HepG2 (cell line): ENCODE measurements around the gene ZNF628. TPM values are rescaled to one million over a fixed set of nuclear protein-coding genes. Genes with fewer than 3 reads are reported as not detected.
A peak's percentile ranks its signal among the peaks of the same experiment; 100 is the strongest.

Experiments used
- BHLHE40 ChIP-seq: IDR thresholded peaks from 2 replicates; pipeline ENCODE4 v1.6.1; 2011; ENCODE audit warnings: low read length, improper control_type of control experiment
- CEBPZ ChIP-seq: IDR thresholded peaks from 2 replicates; pipeline ENCODE4 v1.6.1; 2012; ENCODE audit warnings: low read length, improper control_type of control experiment
- HNRNPH1 ChIP-seq: fragments of 200-400 bp; formaldehyde crosslinking; optimal IDR thresholded peaks from 2 replicates; pipeline ENCODE3; 2017; ENCODE audit warnings: mild to moderate bottlenecking, low read depth, low read length
- KAT8 ChIP-seq: IDR thresholded peaks from 2 replicates; pipeline ENCODE4 v1.6.1; 2016; ENCODE audit warnings: missing genetic modification reagents, missing compliant biosample characterization
- LCORL ChIP-seq, 2 experiments: fragments of 450-650 bp in 1 of 2; sonication (generic) in 1 of 2; formaldehyde crosslinking in 1 of 2; IDR thresholded peaks; 2 replicates each; pipeline versions ENCODE4 v1.5.0 to v1.6.1; 2017 to 2020; ENCODE audit warnings: antibody characterized with exemption in 1 of 2, missing genetic modification reagents in 1 of 2
- MAZ ChIP-seq, 2 experiments: sonication (generic) in 1 of 2; formaldehyde crosslinking in 1 of 2; IDR thresholded peaks; 2 replicates each; pipeline versions ENCODE4 v1.5.0 to v1.6.1; 2012 to 2020; ENCODE audit warnings: low read depth in 2 of 2, mild to moderate bottlenecking in 2 of 2, borderline replicate concordance in 1 of 2, improper control_type of control experiment in 1 of 2, low read length in 1 of 2, missing genetic modification reagents in 1 of 2, moderate library complexity in 1 of 2
- MIER3 ChIP-seq: IDR thresholded peaks from 2 replicates; pipeline ENCODE4 v1.6.1; 2016; ENCODE audit warnings: missing compliant biosample characterization, borderline replicate concordance
- MYNN ChIP-seq: sonication (generic); formaldehyde crosslinking; IDR thresholded peaks from 2 replicates; pipeline ENCODE4 v1.4.0; 2020; ENCODE audit warnings: mild to moderate bottlenecking, low read depth, missing genetic modification reagents
- NPAS2 ChIP-seq: sonication (generic); formaldehyde crosslinking; IDR thresholded peaks from 2 replicates; pipeline ENCODE4 v1.8.0; 2022; ENCODE audit warnings: mild to moderate bottlenecking, missing genetic modification reagents, borderline replicate concordance
- PHF8 ChIP-seq: sonication (generic); formaldehyde crosslinking; IDR thresholded peaks from 2 replicates; pipeline ENCODE4 v1.5.0; 2020; ENCODE audit warnings: missing genetic modification reagents
- TERF1 ChIP-seq: sonication (generic); formaldehyde crosslinking; IDR thresholded peaks from 2 replicates; pipeline ENCODE4 v1.8.0; 2022; ENCODE audit warnings: mild to moderate bottlenecking, missing genetic modification reagents, moderate library complexity
- YEATS2 ChIP-seq: sonication (generic); formaldehyde crosslinking; IDR thresholded peaks from 2 replicates; pipeline ENCODE4 v1.4.0; 2020; ENCODE audit warnings: missing genetic modification reagents, borderline replicate concordance
- ZBTB43 ChIP-seq: sonication (generic); formaldehyde crosslinking; conservative IDR thresholded peaks from 2 replicates; pipeline ENCODE4 v1.4.0; 2020; ENCODE audit warnings: missing genetic modification reagents
- ZNF274 ChIP-seq: sonication (generic); formaldehyde crosslinking; IDR thresholded peaks from 2 replicates; pipeline ENCODE4 v1.5.1; 2020; ENCODE audit warnings: mild to moderate bottlenecking, missing genetic modification reagents
- ZNF281 ChIP-seq: sonication (generic); formaldehyde crosslinking; IDR thresholded peaks from 2 replicates; pipeline ENCODE4 v1.4.0; 2020; ENCODE audit warnings: missing genetic modification reagents, borderline replicate concordance
- ZNF329 ChIP-seq: sonication (generic); formaldehyde crosslinking; IDR thresholded peaks from 2 replicates; pipeline ENCODE4 v1.9.0; 2021; ENCODE audit warnings: low read depth, mild to moderate bottlenecking, missing genetic modification reagents
- ZNF891 ChIP-seq: sonication (generic); formaldehyde crosslinking; IDR thresholded peaks from 2 replicates; pipeline ENCODE4 v1.5.0; 2020; ENCODE audit warnings: mild to moderate bottlenecking, missing genetic modification reagents
- polyA plus RNA-seq, 8 experiments: library from polyadenylated mRNA; depleted of rRNA in 3 of 8; stranded (reverse) in 7 of 8; unstranded in 1 of 8; fragments of >200 nt; fragmentation: Illumina TruSeq in 4 of 8; extraction: Trizol in 4 of 8; gene quantifications; 2 replicates each; pipeline versions ENCODE4 v1.2.1 to v1.2.3, GENCODE V29; 2011 to 2016; ENCODE audit warnings: low read depth in 4 of 8, missing spikeins in 1 of 8, mixed read lengths in 1 of 8; ENCODE audit not compliant: insufficient read depth in 1 of 8
- total RNA-seq, 5 experiments: library from RNA; depleted of rRNA; stranded (reverse); fragments of >200 nt; fragmentation: Illumina TruSeq; extraction: Trizol; gene quantifications; 2 replicates each; pipeline ENCODE4 v1.2.3, GENCODE V29; 2016; ENCODE audit warnings: low read depth in 1 of 5

The ZNF628 gene
- total and polyA plus RNA-seq, 2 of the 13 experiments (the other 11 are each of a cell fraction or from before 2014, with no cell fraction given), result 0.54 to 1.2 TPM

- TF ChIP-seq TERF1 (CRISPR knock-in tag) (no peak), NPAS2 (CRISPR knock-in tag) (no peak), YEATS2 (CRISPR knock-in tag) (peak; percentile 26; the same call in 1 of the 2 replicates), HNRNPH1 (no peak), MIER3 (CRISPR knock-in tag) (peak; percentile 80; the same call in 1 of the 2 replicates), CEBPZ (no peak), LCORL (IDR thresholded peaks at IDR 0.05) (no peak), LCORL (CRISPR knock-in tag; IDR thresholded peaks at IDR 0.05) (peak; percentile 67), ZNF281 (CRISPR knock-in tag) (peak; percentile 69; the same call in 1 of the 2 replicates), KAT8 (CRISPR knock-in tag) (peak; percentile 31; the same call in 1 of the 2 replicates), MAZ (IDR thresholded peaks at IDR 0.05; ENCODE audit: borderline replicate concordance, low read depth, low read length) (no peak; the same call in 1 of the 2 replicates), MAZ (CRISPR knock-in tag; IDR thresholded peaks at IDR 0.05; ENCODE audit: low read depth) (peak; percentile 83), ZBTB43 (no peak), BHLHE40 (peak; percentile 85), ZNF329 (no peak), MYNN (CRISPR knock-in tag) (no peak), ZNF891 (CRISPR knock-in tag) (no peak), ZNF274 (no peak), PHF8 (CRISPR knock-in tag) (peak; percentile 42; the same call in 1 of the 2 replicates)
Observed at GRCh38 chr19:55516878-55517620, 40.6 kb downstream of the ZNF628 start (continued).
